HEK293 (cell line): ENCODE data around the gene HS6ST3.

Experiments used
- AEBP2 ChIP-seq: fragments of 450-650 bp; formaldehyde crosslinking; IDR thresholded peaks from 2 replicates; pipeline ENCODE4 v1.5.1; 2016; ENCODE audit warnings: missing biosample characterization, missing genetic modification characterization, borderline replicate concordance
- BCL11A ChIP-seq: fragments of 450-650 bp; formaldehyde crosslinking; IDR thresholded peaks from 2 replicates; pipeline ENCODE4 v1.5.1; 2016; ENCODE audit warnings: low read depth, missing biosample characterization, missing genetic modification characterization
- BCL11B ChIP-seq: fragments of 450-650 bp; formaldehyde crosslinking; IDR thresholded peaks from 2 replicates; pipeline ENCODE4 v1.5.1; 2016; ENCODE audit warnings: low read depth, missing biosample characterization, missing genetic modification characterization
- GLIS2 ChIP-seq: fragments of 450-650 bp; formaldehyde crosslinking; IDR thresholded peaks from 2 replicates; pipeline ENCODE4 v1.5.1; 2016; ENCODE audit warnings: missing biosample characterization, missing genetic modification characterization
- PRDM1 ChIP-seq: fragments of 450-650 bp; formaldehyde crosslinking; IDR thresholded peaks from 2 replicates; pipeline ENCODE4; 2016; ENCODE audit warnings: missing biosample characterization, missing genetic modification characterization
- SCRT1 ChIP-seq: fragments of 450-650 bp; formaldehyde crosslinking; IDR thresholded peaks from 2 replicates; pipeline ENCODE4 v1.5.1; 2016; ENCODE audit warnings: missing biosample characterization, missing genetic modification characterization, borderline replicate concordance
- WT1 ChIP-seq: fragments of 450-650 bp; formaldehyde crosslinking; IDR thresholded peaks from 2 replicates; pipeline ENCODE4 v1.5.1; 2016; ENCODE audit warnings: missing biosample characterization, missing genetic modification characterization
- YY1 ChIP-seq: fragments of 450-650 bp; formaldehyde crosslinking; IDR thresholded peaks from 2 replicates; pipeline ENCODE4 v1.5.1; 2018; ENCODE audit warnings: missing biosample characterization, missing genetic modification characterization
- ZBTB1 ChIP-seq: fragments of 450-650 bp; formaldehyde crosslinking; IDR thresholded peaks from 2 replicates; pipeline ENCODE4 v1.5.1; 2016; ENCODE audit warnings: missing biosample characterization, missing genetic modification characterization
- ZBTB6 ChIP-seq: fragments of 450-650 bp; formaldehyde crosslinking; IDR thresholded peaks from 2 replicates; pipeline ENCODE4 v1.5.1; 2017; ENCODE audit warnings: missing biosample characterization, missing genetic modification characterization
- ZBTB7A ChIP-seq: fragments of 450-650 bp; formaldehyde crosslinking; IDR thresholded peaks from 2 replicates; pipeline ENCODE4 v1.5.1; 2016; ENCODE audit warnings: low read depth, missing biosample characterization, missing genetic modification characterization
- ZNF132 ChIP-seq: fragments of 450-650 bp; formaldehyde crosslinking; IDR thresholded peaks from 2 replicates; pipeline ENCODE4 v1.5.1; 2017; ENCODE audit warnings: missing biosample characterization, missing genetic modification characterization, borderline replicate concordance
- ZNF146 ChIP-seq: fragments of 450-650 bp; formaldehyde crosslinking; IDR thresholded peaks from 2 replicates; pipeline ENCODE4 v1.5.1; 2016; ENCODE audit warnings: missing biosample characterization, missing genetic modification characterization
- ZNF2 ChIP-seq: fragments of 450-650 bp; formaldehyde crosslinking; IDR thresholded peaks from 2 replicates; pipeline ENCODE4 v1.5.1; 2016; ENCODE audit warnings: missing biosample characterization, missing genetic modification characterization
- ZNF214 ChIP-seq: fragments of 450-650 bp; formaldehyde crosslinking; IDR thresholded peaks from 2 replicates; pipeline ENCODE4 v1.5.1; 2017; ENCODE audit warnings: missing biosample characterization, mild to moderate bottlenecking, missing genetic modification characterization, borderline replicate concordance
- ZNF280C ChIP-seq: fragments of 450-650 bp; formaldehyde crosslinking; IDR thresholded peaks from 2 replicates; pipeline ENCODE4 v1.5.1; 2016; ENCODE audit warnings: missing biosample characterization, missing genetic modification characterization
- ZNF292 ChIP-seq: fragments of 450-650 bp; formaldehyde crosslinking; IDR thresholded peaks from 2 replicates; pipeline ENCODE4 v1.5.1; 2016; ENCODE audit warnings: low read depth, missing biosample characterization, missing genetic modification characterization, borderline replicate concordance
- ZNF311 ChIP-seq: fragments of 450-650 bp; formaldehyde crosslinking; IDR thresholded peaks from 2 replicates; pipeline ENCODE4 v1.5.1; 2017; ENCODE audit warnings: missing biosample characterization, missing genetic modification characterization, borderline replicate concordance
- ZNF362 ChIP-seq: fragments of 450-650 bp; formaldehyde crosslinking; IDR thresholded peaks from 2 replicates; pipeline ENCODE4 v1.5.1; 2016; ENCODE audit warnings: missing biosample characterization, missing genetic modification characterization
- ZNF366 ChIP-seq: fragments of 450-650 bp; formaldehyde crosslinking; conservative IDR thresholded peaks from 2 replicates; pipeline ENCODE4 v1.5.1; 2016; ENCODE audit warnings: missing biosample characterization, missing genetic modification characterization
- ZNF423 ChIP-seq: fragments of 450-650 bp; formaldehyde crosslinking; IDR thresholded peaks from 2 replicates; pipeline ENCODE4 v1.5.1; 2016; ENCODE audit warnings: missing biosample characterization, missing genetic modification characterization
- ZNF473 ChIP-seq: fragments of 450-650 bp; formaldehyde crosslinking; IDR thresholded peaks from 2 replicates; pipeline ENCODE4 v1.5.1; 2017; ENCODE audit warnings: missing biosample characterization, missing genetic modification characterization
- ZNF488 ChIP-seq: fragments of 450-650 bp; formaldehyde crosslinking; IDR thresholded peaks from 2 replicates; pipeline ENCODE4 v1.5.1; 2016; ENCODE audit warnings: missing biosample characterization, missing genetic modification characterization
- ZNF521 ChIP-seq: fragments of 450-650 bp; formaldehyde crosslinking; IDR thresholded peaks from 2 replicates; pipeline ENCODE4 v1.5.1; 2017; ENCODE audit warnings: missing biosample characterization, mild to moderate bottlenecking, missing genetic modification characterization
- ZNF548 ChIP-seq: fragments of 450-650 bp; formaldehyde crosslinking; IDR thresholded peaks from 2 replicates; pipeline ENCODE4 v1.5.1; 2016; ENCODE audit warnings: missing biosample characterization, missing genetic modification characterization
- ZNF571 ChIP-seq: fragments of 450-650 bp; formaldehyde crosslinking; IDR thresholded peaks from 2 replicates; pipeline ENCODE4 v1.5.0; 2017; ENCODE audit warnings: missing biosample characterization, missing genetic modification characterization
- ZNF791 ChIP-seq: fragments of 450-650 bp; formaldehyde crosslinking; IDR thresholded peaks from 2 replicates; pipeline ENCODE4 v1.5.1; 2016; ENCODE audit warnings: missing biosample characterization, missing genetic modification characterization
- ZSCAN4 ChIP-seq: fragments of 450-650 bp; formaldehyde crosslinking; IDR thresholded peaks from 2 replicates; pipeline ENCODE4 v1.5.1; 2017; ENCODE audit warnings: missing biosample characterization, missing genetic modification characterization
- ZSCAN5A ChIP-seq: fragments of 450-650 bp; formaldehyde crosslinking; IDR thresholded peaks from 2 replicates; pipeline ENCODE4 v1.5.1; 2016; ENCODE audit warnings: missing biosample characterization, missing genetic modification characterization

The HS6ST3 gene

GRCh38 chr13:96091164-96092117 is 1.5 kb downstream of the HS6ST3 start (continued):
- TF ChIP-seq ZNF2 (tag by site-specific recombination) (peak; percentile 51; the same call in 1 of the 2 replicates), ZNF132 (tag by site-specific recombination) (no peak), ZNF311 (tag by site-specific recombination) (no peak), ZNF571 (tag by site-specific recombination) (no peak), SCRT1 (tag by site-specific recombination) (peak; percentile 68; the same call in 1 of the 2 replicates), ZNF423 (0 out of 2 replicates have a peak, but pooled peaks have one; percentile 27), ZSCAN4 (tag by site-specific recombination) (no peak), AEBP2 (tag by site-specific recombination) (no peak), ZBTB7A (no peak), ZBTB1 (tag by site-specific recombination) (no peak), ZNF362 (tag by site-specific recombination) (no peak), ZNF791 (tag by site-specific recombination) (no peak), GLIS2 (tag by site-specific recombination) (peak; percentile 56; the same call in 1 of the 2 replicates), ZNF366 (tag by site-specific recombination) (no peak), ZBTB6 (tag by site-specific recombination) (no peak), ZNF521 (tag by site-specific recombination) (no peak), YY1 (peak; percentile 32), ZNF146 (no peak), ZNF214 (tag by site-specific recombination) (no peak), BCL11A (no peak), ZNF488 (tag by site-specific recombination) (no peak), PRDM1 (tag by site-specific recombination) (no peak), ZNF473 (tag by site-specific recombination) (no peak), WT1 (tag by site-specific recombination) (no peak), ZNF548 (tag by site-specific recombination) (no peak), ZNF292 (tag by site-specific recombination) (no peak), ZNF280C (tag by site-specific recombination) (no peak), ZSCAN5A (tag by site-specific recombination) (peak; percentile 71; the same call in 1 of the 2 replicates), BCL11B (tag by site-specific recombination) (no peak)
